Left lung (tissue), 10 donors: ENCODE measurements around the gene KIF26A. TPM values are rescaled to one million over a fixed set of nuclear protein-coding genes. Genes with fewer than 3 reads are reported as not detected.

ENCODE experiments used
- ATAC-seq: fragments of 200-7000 bp; cut with Tn5 transposase; one replicate; pipeline ENCODE4 v1.9.1; 2020; ENCODE audit warnings: moderate library complexity
- DNase-seq, 4 donors: peaks; one replicate each; pipeline ENCODE4 v3.0.0-alpha.2; 2013 to 2020
- H3K27ac ChIP-seq, 2 donors: fragments of 200-600 bp; sonication (generic) in 1 of 2; one replicate each; pipeline versions ENCODE4 v1.5.0 to v1.8.0; 2020 to 2021
- H3K27me3 ChIP-seq, 2 donors: fragments of 200-600 bp; sonication (generic) in 1 of 2; one replicate each; pipeline versions ENCODE4 v1.5.0 to v1.8.0; 2020 to 2021
- H3K36me3 ChIP-seq, 2 donors: fragments of 200-600 bp; sonication (generic) in 1 of 2; one replicate each; pipeline versions ENCODE4 v1.5.0 to v1.8.0; 2020 to 2021
- H3K4me1 ChIP-seq, 2 donors: fragments of 200-600 bp; one replicate each; pipeline ENCODE4 v1.8.0; 2021
- H3K4me3 ChIP-seq, 2 donors: fragments of 200-600 bp; sonication (generic) in 1 of 2; one replicate each; pipeline versions ENCODE4 v1.5.0 to v1.8.0; 2020 to 2021; ENCODE audit warnings: mild to moderate bottlenecking in 1 of 2
- H3K9me3 ChIP-seq, 2 donors: fragments of 200-600 bp; sonication (generic) in 1 of 2; one replicate each; pipeline versions ENCODE4 v1.5.0 to v1.8.0; 2020 to 2021
- intact Hi-C, 2 donors: fragments of 100-400 bp; cut with DNase I; formaldehyde crosslinking; loops; one replicate each; pipeline versions ENCODE4 v1.11.2 to v1.14.2; 2022
- polyA plus RNA-seq, 6 donors: library from polyadenylated mRNA; unstranded; fragments of 120-200 nt; gene quantifications; one replicate each; pipeline ENCODE4 v1.2.1, GENCODE V29; 2013; ENCODE audit not compliant: insufficient read length in 6 of 6
- total RNA-seq, 2 donors: library from RNA; stranded (reverse); fragmentation: NEBNext Ultra II Directional; extraction: Animal tissue kit (Norgen Biotek cat#: 25700); gene quantifications; one replicate each; pipeline ENCODE4 v1.2.1, GENCODE V29; 2021
- TF ChIP-seq, protein P1 (sequence below), 2 donors: fragments of 200-600 bp; sonication (generic) in 1 of 2; IDR thresholded peaks; one replicate each; pipeline versions ENCODE4 v1.5.0 to v1.8.0; 2021; ENCODE audit warnings: antibody characterized with exemption in 2 of 2
- donor health status: DM: no; HTN: yes; CAD: no.
- donor health status: DM: no; HTN: no; CAD: no.

Gene KIF26A
- total and polyA plus RNA-seq, 8 donors = 4.5 to 25.5 (median 14.4) TPM

DNA sequence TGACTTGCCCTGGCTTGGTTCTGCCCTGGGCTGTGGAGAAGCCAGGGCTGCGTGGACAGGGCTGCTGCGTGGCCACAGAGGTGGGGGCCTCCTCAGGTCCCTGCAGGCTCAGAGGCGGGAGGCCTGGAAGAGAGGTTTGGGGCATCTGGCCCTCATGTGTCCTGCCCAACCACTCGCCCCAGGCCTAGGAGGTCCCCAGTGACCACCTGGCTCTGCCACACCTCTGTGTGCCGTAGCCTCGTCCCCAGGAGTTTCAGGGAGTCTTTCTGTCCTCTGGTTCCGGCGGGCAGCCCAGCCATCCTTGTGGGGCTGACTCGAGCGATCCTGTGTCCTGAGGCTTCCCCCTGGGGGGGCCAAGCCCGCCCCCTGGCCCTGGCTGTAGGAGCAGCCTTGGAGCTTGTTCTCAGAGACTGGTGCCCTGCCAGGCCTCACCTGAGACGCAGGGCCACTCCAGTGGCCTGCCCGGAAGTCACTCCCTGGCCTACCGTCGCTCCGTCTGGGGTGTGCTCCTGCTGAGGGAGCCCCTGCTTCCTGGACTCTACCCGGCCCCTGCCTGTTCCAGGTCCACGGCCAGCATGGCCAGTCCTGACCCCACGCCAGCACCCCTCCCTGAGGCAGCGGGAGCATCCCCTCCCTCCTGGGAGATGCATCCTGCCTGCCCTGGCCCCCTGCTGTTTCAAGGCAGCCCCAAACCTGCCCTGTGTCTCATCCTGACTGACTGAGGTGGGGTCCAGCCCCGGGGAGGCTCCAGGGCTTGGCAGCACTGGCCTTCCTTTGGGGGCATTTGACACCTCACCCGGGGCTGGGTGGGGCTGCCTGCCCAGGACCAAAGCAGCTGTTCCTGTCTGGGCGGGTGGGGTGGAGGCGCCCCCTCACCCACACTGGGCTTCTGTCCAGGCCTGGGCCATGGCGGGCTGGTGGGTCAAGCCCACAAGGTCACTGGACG lies 39.0 kb upstream of the KIF26A start:
- H3K4me3 ChIP-seq = no peak overlapping the region
- no peaks in the 10 kb centered on the region for H3K9me3 ChIP-seq
- peaks cover 0 to 44% of the 10 kb centered on the region in 2 donors for H3K27me3 ChIP-seq
- peaks cover 6 to 8% of the 10 kb centered on the region in 2 donors for H3K4me1 ChIP-seq
- TF ChIP-seq, protein P1, sequence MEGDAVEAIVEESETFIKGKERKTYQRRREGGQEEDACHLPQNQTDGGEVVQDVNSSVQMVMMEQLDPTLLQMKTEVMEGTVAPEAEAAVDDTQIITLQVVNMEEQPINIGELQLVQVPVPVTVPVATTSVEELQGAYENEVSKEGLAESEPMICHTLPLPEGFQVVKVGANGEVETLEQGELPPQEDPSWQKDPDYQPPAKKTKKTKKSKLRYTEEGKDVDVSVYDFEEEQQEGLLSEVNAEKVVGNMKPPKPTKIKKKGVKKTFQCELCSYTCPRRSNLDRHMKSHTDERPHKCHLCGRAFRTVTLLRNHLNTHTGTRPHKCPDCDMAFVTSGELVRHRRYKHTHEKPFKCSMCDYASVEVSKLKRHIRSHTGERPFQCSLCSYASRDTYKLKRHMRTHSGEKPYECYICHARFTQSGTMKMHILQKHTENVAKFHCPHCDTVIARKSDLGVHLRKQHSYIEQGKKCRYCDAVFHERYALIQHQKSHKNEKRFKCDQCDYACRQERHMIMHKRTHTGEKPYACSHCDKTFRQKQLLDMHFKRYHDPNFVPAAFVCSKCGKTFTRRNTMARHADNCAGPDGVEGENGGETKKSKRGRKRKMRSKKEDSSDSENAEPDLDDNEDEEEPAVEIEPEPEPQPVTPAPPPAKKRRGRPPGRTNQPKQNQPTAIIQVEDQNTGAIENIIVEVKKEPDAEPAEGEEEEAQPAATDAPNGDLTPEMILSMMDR (IDR thresholded peaks at IDR 0.05) = no peak
- no peak for ATAC-seq
- H3K36me3 ChIP-seq = no peaks in the 10 kb centered on the region
- H3K27ac ChIP-seq = no peak overlapping the region
- peak in 1 of 4 donors; percentile 63 for DNase-seq
- intact Hi-C loops = no loop called here

DNA sequence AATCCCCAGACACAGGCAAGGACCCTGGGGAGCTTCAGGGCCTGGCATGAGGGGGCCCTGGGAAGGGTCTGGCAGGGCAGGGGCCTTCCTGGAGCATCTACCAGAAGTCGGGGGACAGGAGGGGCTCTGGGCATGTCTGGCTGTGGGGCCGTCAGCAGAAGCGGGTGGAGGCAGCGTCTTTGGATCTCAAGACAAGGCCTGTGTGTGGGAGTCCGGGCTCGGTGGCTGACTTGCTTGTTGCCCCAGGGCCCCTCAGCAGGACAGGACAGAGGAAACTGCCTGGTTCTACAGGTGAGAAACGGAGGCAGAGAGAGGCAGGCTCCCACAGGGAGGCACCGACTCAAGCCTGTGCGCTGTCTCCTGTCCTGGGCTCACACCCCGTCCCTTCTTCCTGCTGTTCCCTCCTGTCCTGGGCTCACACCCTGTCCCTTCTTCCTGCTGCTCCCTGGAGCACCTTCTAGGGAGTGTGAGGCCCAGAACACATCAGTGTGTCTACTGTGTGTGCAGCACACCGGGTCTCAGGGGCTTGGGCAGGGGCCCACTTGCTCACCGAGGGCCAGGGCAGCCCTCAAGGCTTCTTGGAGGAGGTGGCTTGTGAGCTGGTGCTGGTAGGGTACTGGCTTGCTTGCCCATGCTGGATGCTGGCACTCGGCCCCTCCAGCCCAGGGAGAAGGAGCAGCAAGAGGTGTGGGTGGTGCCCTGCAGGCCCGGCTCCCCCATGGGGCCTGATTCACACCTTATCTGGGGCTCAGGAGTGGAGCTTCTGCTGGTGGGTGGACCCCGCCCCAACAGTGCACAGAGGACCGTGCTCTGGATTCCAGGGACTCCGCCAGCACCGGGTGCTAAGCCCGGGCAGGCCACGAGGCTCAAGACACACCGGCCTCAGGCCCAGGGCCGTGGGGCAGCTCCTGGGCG lies 38.0 kb upstream of the KIF26A start:
- no peaks in the 10 kb centered on the region for H3K9me3 ChIP-seq
- TF ChIP-seq, protein P1 (IDR thresholded peaks at IDR 0.05) = no peak
- H3K4me1 ChIP-seq = peaks cover 0 to 8% of the 10 kb centered on the region in 2 donors
- ATAC-seq = peak; percentile 37
- no peak overlapping the region for H3K27ac ChIP-seq
- H3K27me3 ChIP-seq = peaks cover 0 to 37% of the 10 kb centered on the region in 2 donors
- peak in 1 of 4 donors; percentile 67 for DNase-seq
- intact Hi-C loops = no loop called here
- no peak overlapping the region for H3K4me3 ChIP-seq
- no peaks in the 10 kb centered on the region for H3K36me3 ChIP-seq

DNA sequence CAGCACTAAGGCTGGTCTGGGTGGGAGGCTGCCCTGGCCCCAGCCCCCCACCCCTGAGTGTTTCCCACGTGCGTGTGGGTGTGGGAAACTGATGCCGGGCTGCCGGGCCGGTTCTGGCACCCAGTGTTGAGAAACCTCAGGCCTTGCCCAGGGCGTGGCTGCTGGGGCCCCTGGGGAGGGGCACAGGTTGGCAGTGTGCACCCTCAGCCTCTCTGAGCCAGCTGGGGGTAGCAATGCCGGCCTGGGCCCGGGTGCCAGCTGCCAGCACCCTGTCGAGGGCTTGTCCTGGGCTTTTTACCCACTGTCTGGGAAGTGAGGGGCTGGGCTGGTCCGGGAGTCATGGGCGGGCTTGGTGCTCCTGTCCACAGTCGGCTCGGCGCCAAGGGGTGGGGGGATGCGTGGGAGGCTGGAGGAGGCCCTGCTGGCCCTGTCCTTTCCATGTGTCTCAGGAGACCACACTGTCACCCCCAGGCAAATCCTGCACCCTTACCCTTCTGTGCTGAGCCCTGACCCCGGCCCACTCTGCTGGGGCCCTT lies 37.2 kb upstream of the KIF26A start:
- H3K27ac ChIP-seq = no peak overlapping the region
- DNase-seq (peak in 1 of 4 donors; percentile 79), ATAC-seq (peak; percentile 65)
- no peaks in the 10 kb centered on the region for H3K36me3 ChIP-seq
- intact Hi-C loops = no loop called here
- H3K27me3 ChIP-seq = peaks cover 0 to 29% of the 10 kb centered on the region in 2 donors
- no peak overlapping the region for H3K4me3 ChIP-seq
- no peaks in the 10 kb centered on the region for H3K9me3 ChIP-seq
- peaks cover 0 to 8% of the 10 kb centered on the region in 2 donors for H3K4me1 ChIP-seq
- TF ChIP-seq, protein P1 (IDR thresholded peaks at IDR 0.05) = no peak

DNA sequence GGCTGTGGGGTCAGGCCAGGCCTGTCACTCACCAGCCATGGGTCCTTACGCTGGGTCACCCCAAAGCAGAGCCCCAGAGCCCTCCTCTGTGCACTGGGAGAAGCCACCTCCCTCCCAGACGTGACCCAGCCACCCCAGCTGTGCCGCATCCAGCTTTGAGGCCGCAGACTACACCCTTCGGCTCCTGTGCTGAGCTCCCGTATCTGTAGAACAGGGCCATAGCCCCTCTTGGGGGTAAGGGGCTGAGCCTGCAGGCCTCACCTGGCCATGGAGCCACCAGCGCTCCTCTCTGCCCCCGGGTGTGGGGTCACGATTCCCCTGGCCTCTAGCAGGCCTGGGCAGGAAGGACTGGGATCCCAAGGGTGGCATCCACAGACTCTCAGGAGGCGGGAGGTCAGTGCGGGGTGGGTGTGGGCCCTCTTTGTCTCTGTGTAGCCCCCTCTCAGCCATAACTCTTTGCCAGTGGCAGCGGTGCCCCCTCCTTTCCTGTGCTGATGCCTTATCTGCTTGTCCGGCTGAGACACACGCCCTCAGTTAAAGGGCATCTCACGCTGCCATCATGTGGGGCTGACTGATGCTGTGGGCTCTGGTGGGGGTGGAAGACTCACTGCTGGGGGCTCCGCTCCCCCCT lies 36.6 kb upstream of the KIF26A start:
- no peaks in the 10 kb centered on the region for H3K9me3 ChIP-seq
- H3K4me1 ChIP-seq = peaks cover 0 to 8% of the 10 kb centered on the region in 2 donors
- ATAC-seq = no peak
- H3K27ac ChIP-seq = no peak overlapping the region
- intact Hi-C loops = no loop called here
- no peaks in the 10 kb centered on the region for H3K36me3 ChIP-seq
- TF ChIP-seq, protein P1 (IDR thresholded peaks at IDR 0.05) = no peak
- H3K4me3 ChIP-seq = no peak overlapping the region
- peaks cover 0 to 23% of the 10 kb centered on the region in 2 donors for H3K27me3 ChIP-seq
- no peak for DNase-seq
